ENCODE measurements around the gene ACVR2A.

The ACVR2A gene

DNA sequence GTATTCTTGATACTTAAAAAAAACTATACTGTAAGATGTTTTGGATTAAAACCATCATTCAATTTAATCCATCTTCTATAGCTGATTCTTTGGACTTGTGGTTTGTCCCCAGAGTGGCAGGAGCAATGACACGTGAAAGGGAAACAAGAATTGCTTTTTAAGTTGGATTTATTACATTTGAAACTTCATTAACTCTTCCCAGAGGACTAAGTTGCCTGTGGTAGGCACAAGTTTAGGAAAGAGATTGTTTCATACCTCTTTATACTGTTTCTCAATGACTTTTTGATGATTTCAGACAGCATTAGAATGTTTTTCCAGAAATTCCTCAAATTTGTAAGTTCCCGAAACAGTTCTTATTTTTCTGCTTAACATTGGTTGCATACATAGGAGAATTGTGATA, 41.3 kb downstream of the ACVR2A start:
- TF ChIP-seq, protein P1, sequence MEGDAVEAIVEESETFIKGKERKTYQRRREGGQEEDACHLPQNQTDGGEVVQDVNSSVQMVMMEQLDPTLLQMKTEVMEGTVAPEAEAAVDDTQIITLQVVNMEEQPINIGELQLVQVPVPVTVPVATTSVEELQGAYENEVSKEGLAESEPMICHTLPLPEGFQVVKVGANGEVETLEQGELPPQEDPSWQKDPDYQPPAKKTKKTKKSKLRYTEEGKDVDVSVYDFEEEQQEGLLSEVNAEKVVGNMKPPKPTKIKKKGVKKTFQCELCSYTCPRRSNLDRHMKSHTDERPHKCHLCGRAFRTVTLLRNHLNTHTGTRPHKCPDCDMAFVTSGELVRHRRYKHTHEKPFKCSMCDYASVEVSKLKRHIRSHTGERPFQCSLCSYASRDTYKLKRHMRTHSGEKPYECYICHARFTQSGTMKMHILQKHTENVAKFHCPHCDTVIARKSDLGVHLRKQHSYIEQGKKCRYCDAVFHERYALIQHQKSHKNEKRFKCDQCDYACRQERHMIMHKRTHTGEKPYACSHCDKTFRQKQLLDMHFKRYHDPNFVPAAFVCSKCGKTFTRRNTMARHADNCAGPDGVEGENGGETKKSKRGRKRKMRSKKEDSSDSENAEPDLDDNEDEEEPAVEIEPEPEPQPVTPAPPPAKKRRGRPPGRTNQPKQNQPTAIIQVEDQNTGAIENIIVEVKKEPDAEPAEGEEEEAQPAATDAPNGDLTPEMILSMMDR (IDR thresholded peaks at IDR 0.05; ENCODE audit: insufficient read depth, low read length, poor library complexity, severe bottlenecking): no peak

DNA sequence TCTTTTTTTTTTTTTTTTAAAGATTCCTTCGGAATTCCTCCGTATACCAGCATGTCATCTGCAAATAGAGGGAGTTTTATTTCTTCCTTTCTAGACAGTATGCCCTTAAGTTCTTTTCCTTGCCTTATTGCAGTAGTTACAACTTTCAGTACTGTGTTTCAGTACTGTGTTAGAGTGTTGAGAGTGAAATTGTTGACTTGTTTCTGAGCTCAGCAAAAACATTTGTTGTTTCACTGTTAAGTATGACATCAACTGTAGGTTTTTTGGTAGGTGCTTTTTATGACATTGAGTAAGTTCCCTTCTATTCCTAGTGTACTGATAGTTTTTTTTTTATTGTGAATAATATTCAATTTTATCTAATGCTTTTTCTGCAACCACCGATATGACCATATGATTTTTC, 43.9 kb downstream of the ACVR2A start:
- Histone ChIP-seq H3K36me3 (ENCODE audit: control insufficient read depth, insufficient read depth, low read length) (no peaks in the 10 kb centered on the region), H3K27me3 (replicated peaks; ENCODE audit: control insufficient read depth, insufficient read depth, low read length) (no peaks in the 10 kb centered on the region), H3K4me3 (replicated peaks; ENCODE audit: low read depth, low read length) (no peak overlapping the region)
- DNase-seq (ENCODE audit: extremely low read depth, insufficient read length): peak; percentile 6
- TF ChIP-seq, protein P1 (IDR thresholded peaks at IDR 0.05; ENCODE audit: insufficient read depth, low read length, poor library complexity, severe bottlenecking): no peak

More for the DNA sequence above, 41.3 kb downstream of the ACVR2A start:
- Histone ChIP-seq H3K4me3 (replicated peaks; ENCODE audit: low read depth, low read length) (no peak overlapping the region), H3K27me3 (replicated peaks; ENCODE audit: control insufficient read depth, insufficient read depth, low read length) (no peaks in the 10 kb centered on the region), H3K36me3 (ENCODE audit: control insufficient read depth, insufficient read depth, low read length) (no peaks in the 10 kb centered on the region)
- no peak for DNase-seq (ENCODE audit: extremely low read depth, insufficient read length)

DNA sequence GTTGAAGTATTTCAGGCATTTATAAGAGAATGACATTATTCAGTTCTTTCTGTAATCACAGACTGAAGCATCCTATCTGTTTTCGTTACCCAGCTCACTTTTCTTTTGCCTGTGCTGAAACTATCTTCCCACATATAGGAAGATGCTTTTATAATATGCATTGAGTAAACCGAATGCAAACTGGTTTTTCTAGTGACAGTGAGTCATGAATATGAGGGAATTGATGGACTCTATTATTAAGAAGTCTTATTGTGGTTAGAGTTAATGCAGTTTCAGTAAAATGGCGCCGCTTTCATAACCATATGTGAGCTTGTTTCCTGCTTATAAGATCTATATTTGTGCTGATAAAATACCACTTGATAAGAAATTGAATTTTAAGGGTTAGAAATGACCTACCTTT, 59.2 kb downstream of the ACVR2A start:
- no peaks in the 10 kb centered on the region for H3K36me3 ChIP-seq (ENCODE audit: control insufficient read depth, insufficient read depth, low read length)
- no peak overlapping the region for H3K4me3 ChIP-seq (replicated peaks; ENCODE audit: low read depth, low read length)
- TF ChIP-seq, protein P1 (IDR thresholded peaks at IDR 0.05; ENCODE audit: insufficient read depth, low read length, poor library complexity, severe bottlenecking): no peak
- no peak for DNase-seq (ENCODE audit: extremely low read depth, insufficient read length)
- H3K27me3 ChIP-seq (replicated peaks; ENCODE audit: control insufficient read depth, insufficient read depth, low read length): no peaks in the 10 kb centered on the region

DNA sequence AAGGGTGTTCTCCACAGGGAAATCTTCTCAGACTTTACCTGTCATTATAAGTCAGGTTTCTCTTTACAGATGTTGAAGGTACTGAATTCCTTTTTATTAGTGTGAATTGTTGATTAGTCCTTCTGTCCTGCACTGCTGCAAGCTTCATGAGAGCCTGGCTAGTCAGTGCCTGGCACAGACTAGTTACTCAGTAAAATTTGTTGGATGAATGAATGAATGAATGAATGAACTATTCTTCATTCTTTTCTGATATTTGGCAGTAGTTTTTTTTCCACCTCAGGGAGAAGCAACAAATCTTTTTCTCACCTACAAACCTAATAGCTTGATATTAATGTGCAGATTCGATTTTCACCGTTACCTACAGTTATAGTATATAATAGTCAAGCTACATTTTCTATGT, 64.3 kb downstream of the ACVR2A start:
- DNase-seq (ENCODE audit: extremely low read depth, insufficient read length): no peak
- Histone ChIP-seq H3K27me3 (replicated peaks; ENCODE audit: control insufficient read depth, insufficient read depth, low read length) (no peaks in the 10 kb centered on the region), H3K4me3 (replicated peaks; ENCODE audit: low read depth, low read length) (no peak overlapping the region), H3K36me3 (ENCODE audit: control insufficient read depth, insufficient read depth, low read length) (no peaks in the 10 kb centered on the region)
- TF ChIP-seq, protein P1 (IDR thresholded peaks at IDR 0.05; ENCODE audit: insufficient read depth, low read length, poor library complexity, severe bottlenecking): no peak

DNA sequence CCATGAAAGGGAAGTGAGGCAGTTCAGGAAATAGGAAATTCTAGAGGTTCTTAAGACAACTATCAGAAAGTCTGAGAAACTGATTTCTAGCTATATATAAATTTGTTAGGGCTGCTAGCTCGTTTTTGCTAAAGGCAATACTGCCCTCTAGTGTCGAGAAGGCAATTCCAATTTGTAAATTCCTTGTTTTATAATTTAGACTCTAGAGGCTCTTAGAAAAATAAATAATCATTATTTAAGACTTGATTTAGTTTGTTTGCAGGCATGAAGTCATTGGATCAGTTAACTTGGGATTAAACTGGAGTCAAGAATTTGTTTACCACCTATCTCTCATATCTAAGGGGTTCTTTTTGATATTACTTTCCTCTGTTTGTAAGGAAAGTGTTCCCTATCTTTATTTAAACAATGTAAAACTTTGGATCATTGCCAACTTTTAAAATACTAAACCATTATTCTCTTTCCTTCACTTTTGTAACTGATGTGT, 66.2 kb downstream of the ACVR2A start:
- no peaks in the 10 kb centered on the region for H3K36me3 ChIP-seq (ENCODE audit: control insufficient read depth, insufficient read depth, low read length)
- H3K27me3 ChIP-seq (replicated peaks; ENCODE audit: control insufficient read depth, insufficient read depth, low read length): no peaks in the 10 kb centered on the region
- no peak overlapping the region for H3K4me3 ChIP-seq (replicated peaks; ENCODE audit: low read depth, low read length)
- DNase-seq (ENCODE audit: extremely low read depth, insufficient read length): peak; percentile 8
- TF ChIP-seq, protein P1 (IDR thresholded peaks at IDR 0.05; ENCODE audit: insufficient read depth, low read length, poor library complexity, severe bottlenecking): peak; percentile 61
